CD4-positive, alpha-beta memory T cell (primary cell): Measurements from ENCODE around the gene FBXL16. TPM values are rescaled to one million over a fixed set of nuclear protein-coding genes. Genes with fewer than 3 reads are reported as not detected.

Source experiments
- CTCF ChIA-PET: fragments of 350-600 bp; sonication (Branson Sonifier 250); formaldehyde crosslinking; loops from one replicate; lab custom pipeline; 2021; ENCODE audit warnings: inconsistent platforms; ENCODE audit not compliant: partially characterized antibody; lab: Charles Lee
- POLR2A ChIA-PET: fragments of 350-600 bp; sonication (Branson Sonifier 250); formaldehyde crosslinking; loops from one replicate; lab custom pipeline; 2021; ENCODE audit not compliant: partially characterized antibody; lab: Charles Lee
- DNase-seq, 5 donors: peaks; one replicate each; pipeline versions ENCODE4 v3.0.0 to v3.0.0-alpha.2; 2020 to 2022; ENCODE audit warnings: mixed read lengths in 1 of 5
- H3K27ac ChIP-seq: one replicate; pipeline ENCODE4 v1.7.0; 2013; ENCODE audit warnings: low read depth, low read length
- H3K27me3 ChIP-seq: 2 replicates; pipeline ENCODE4 v1.7.0; 2013; ENCODE audit warnings: mild to moderate bottlenecking, low read length, moderate library complexity; ENCODE audit not compliant: insufficient read depth
- H3K36me3 ChIP-seq: 2 replicates; pipeline ENCODE4 v1.7.0; 2013; ENCODE audit warnings: mild to moderate bottlenecking, low read length, moderate library complexity; ENCODE audit not compliant: insufficient read depth
- H3K4me1 ChIP-seq: 2 replicates; pipeline ENCODE4 v1.7.0; 2013; ENCODE audit warnings: mild to moderate bottlenecking, low read length, moderate library complexity; ENCODE audit not compliant: insufficient read depth
- H3K4me3 ChIP-seq, 2 donors: one replicate each; pipeline ENCODE4 v1.7.0; 2013; ENCODE audit warnings: low read length in 2 of 2, mild to moderate bottlenecking in 1 of 2
- H3K9me3 ChIP-seq, 2 donors: one replicate each; pipeline ENCODE4 v1.7.0; 2013; ENCODE audit warnings: low read length in 2 of 2, control low read depth in 1 of 2; ENCODE audit not compliant: control insufficient read depth in 1 of 2
- H3K27ac Mint-ChIP-seq, 7 donors: one replicate each; pipeline ENCODE4 v1.8.0; 2020 to 2021; ENCODE audit warnings: mixed read lengths in 7 of 7, mild to moderate bottlenecking in 6 of 7, inconsistent platforms in 3 of 7, moderate library complexity in 3 of 7
- H3K27me3 Mint-ChIP-seq, 2 donors: one replicate each; pipeline ENCODE4 v1.8.0; 2020 to 2021; ENCODE audit warnings: mixed read lengths in 2 of 2
- H3K36me3 Mint-ChIP-seq, 2 donors: one replicate each; pipeline ENCODE4 v1.8.0; 2020 to 2021; ENCODE audit warnings: mixed read lengths in 2 of 2, inconsistent platforms in 1 of 2, mild to moderate bottlenecking in 1 of 2
- H3K4me1 Mint-ChIP-seq, 4 donors: one replicate each; pipeline ENCODE4 v1.8.0; 2020 to 2021; ENCODE audit warnings: mixed read lengths in 4 of 4, mild to moderate bottlenecking in 1 of 4
- H3K4me3 Mint-ChIP-seq, 8 donors: one replicate each; pipeline ENCODE4 v1.8.0; 2020 to 2021; ENCODE audit warnings: mixed read lengths in 8 of 8, mild to moderate bottlenecking in 7 of 8, moderate library complexity in 6 of 8, inconsistent platforms in 3 of 8
- H3K9me3 Mint-ChIP-seq, 8 donors: one replicate each; pipeline ENCODE4 v1.8.0; 2020 to 2021; ENCODE audit warnings: mixed read lengths in 8 of 8, mild to moderate bottlenecking in 5 of 8, inconsistent platforms in 3 of 8, moderate library complexity in 1 of 8
- intact Hi-C: fragments of 100-400 bp; cut with micrococcal nuclease; formaldehyde crosslinking; loops from one replicate; pipeline ENCODE4 v1.15.1; 2023
- polyA plus RNA-seq, 2 donors: library from polyadenylated mRNA; unstranded; fragments of 300-500 nt; fragmentation: Illumina TruSeq; gene quantifications; one replicate each; pipeline ENCODE4 v1.2.3, GENCODE V29; 2021
- total RNA-seq, 2 experiments: library from RNA; stranded (reverse); gene quantifications; one replicate each; pipeline ENCODE4 v1.2.3, GENCODE V29; 2021

Gene FBXL16
- total and polyA plus RNA-seq, 4 experiments from 2014 or later = 9.3 to 59.5 (median 48.5) TPM

DNA sequence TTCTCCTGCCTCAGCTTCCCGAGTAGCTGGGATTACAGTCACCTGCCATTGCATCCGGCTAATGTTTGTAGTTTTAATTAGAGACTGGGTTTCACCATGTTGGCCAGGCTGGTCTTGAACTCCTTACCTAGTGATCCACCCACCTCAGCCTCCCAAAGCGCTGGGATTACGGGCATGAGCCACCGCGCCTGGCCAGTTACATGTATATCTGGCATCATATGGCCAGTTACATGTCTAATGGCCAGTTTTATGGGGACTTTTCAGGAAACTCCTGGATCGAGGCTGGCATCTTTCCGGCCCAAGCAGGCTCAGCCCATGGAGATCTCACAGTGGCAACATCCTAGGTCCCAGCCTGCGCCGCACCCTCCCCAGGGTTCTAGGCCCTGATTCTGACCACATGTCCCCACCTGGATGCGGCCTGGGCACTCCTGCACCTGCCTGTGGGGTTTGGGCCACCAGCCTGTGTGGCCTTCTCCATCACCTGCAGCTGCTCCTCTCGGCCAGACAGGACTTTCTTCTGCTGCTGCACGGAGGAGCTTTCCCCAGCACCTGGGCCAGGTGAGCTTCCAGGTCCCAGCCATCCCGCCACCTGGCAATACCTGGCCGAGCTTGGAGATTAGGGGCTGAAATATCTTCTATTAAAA is 36.5 kb upstream of the FBXL16 start:
- CTCF ChIA-PET = interaction anchor here (1.0 to 4.3 kb wide), 3 partner anchors 21 to 30 kb away, joined by 4 to 27 read pairs (median 19); partner anchors contain the start of gene ANTKMT
- no peak for DNase-seq
- Mint-ChIP-seq H3K36me3 (peaks cover 3 to 7% of the 10 kb centered on the region in 2 donors), H3K27ac (peak overlapping the region in 2 of 7 donors; percentile 60 to 80), H3K4me3 (peak overlapping the region in 7 of 8 donors; percentile 43 to 80 (median 64)), H3K27me3 (no peaks in the 10 kb centered on the region), H3K9me3 (no peaks in the 10 kb centered on the region), H3K4me1 (peaks cover 0 to 11% (median 1%) of the 10 kb centered on the region in 4 donors)
- no peaks in the 10 kb centered on the region for H3K9me3 ChIP-seq
- no peak overlapping the region for H3K4me3 ChIP-seq
- H3K27ac ChIP-seq = no peak overlapping the region
- peaks cover 10% of the 10 kb centered on the region for H3K4me1 ChIP-seq
- intact Hi-C loops = loop anchor here (1.0 to 2.0 kb wide), 3 partner anchors 15 to 47 kb away; partner anchors contain the start of genes CCDC78, CHTF18, HAGHL and RPUSD1
- H3K27me3 ChIP-seq = no peaks in the 10 kb centered on the region
- peaks cover 3% of the 10 kb centered on the region for H3K36me3 ChIP-seq
- POLR2A ChIA-PET = interaction anchor here (1.0 to 2.2 kb wide), 5 partner anchors 14 to 46 kb away, joined by 3 to 13 read pairs (median 8); partner anchors contain the start of genes CHTF18, METRN and RPUSD1

DNA sequence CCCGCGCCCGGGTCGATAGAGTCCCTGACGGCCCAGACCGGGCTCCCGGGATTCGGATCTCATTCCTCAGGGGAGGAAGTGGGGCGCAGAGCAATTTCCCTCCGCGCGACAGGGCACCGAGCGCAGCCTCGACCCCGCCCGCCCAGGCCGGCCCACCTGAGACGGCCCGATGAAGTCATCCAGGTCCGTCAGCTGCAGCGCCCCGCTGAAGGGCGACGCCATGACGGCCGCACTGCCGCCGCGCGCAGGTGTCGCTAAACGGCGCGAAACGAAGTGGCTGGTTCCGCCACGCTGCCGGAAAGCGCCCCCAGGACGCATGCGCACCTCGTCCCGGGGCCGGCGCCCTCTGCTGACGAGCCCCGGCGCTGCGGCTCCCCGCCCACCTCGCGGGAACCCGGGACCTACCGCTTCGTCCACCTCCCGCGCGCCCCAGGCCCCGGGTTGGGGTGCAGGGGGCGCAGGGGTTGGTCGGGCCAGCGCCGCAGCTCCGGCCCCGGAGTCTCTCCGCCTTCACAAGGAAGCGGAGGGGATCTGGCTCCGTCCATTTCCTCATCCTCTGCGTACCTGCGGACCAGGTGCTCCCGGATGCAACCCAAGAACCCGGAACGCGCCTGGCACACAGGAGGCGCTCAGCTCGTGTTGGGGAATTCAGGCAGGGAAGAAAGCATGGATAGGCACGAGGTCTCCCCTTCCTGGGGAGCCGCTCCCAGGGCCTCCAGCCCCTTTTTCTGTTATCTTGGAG is 35.3 kb upstream of the FBXL16 start, which contains the start of gene CIAO3:
Gene CIAO3 (minus strand): TSS at position 234 of the 742 bp plus-strand sequence. CDS start 12 bp downstream, at position 222.
- Histone ChIP-seq H3K4me3 (peak within 1 kb of the TSS; percentile 28 to 73), H3K4me1 (peaks cover 10% of the 10 kb centered on the region), H3K27me3 (no peaks in the 10 kb centered on the region), H3K9me3 (no peaks in the 10 kb centered on the region), H3K27ac (peak within 1 kb of the TSS; percentile 85), H3K36me3 (peaks cover 13% of the 10 kb centered on the region)
- Mint-ChIP-seq H3K4me3 (peak within 1 kb of the TSS; percentile 72 to 88 (median 78)), H3K27ac (peak within 1 kb of the TSS in 6 of 7 donors; percentile 56 to 80 (median 62)), H3K36me3 (peaks cover 3 to 8% of the 10 kb centered on the region in 2 donors), H3K27me3 (no peaks in the 10 kb centered on the region), H3K4me1 (peaks cover 0 to 11% (median 1%) of the 10 kb centered on the region in 4 donors), H3K9me3 (no peaks in the 10 kb centered on the region)
- POLR2A ChIA-PET = interaction anchor here (0.7 to 2.2 kb wide), 11 partner anchors 10 to 241 kb away, joined by 3 to 21 read pairs (median 7); partner anchors contain the start of genes ANTKMT, CCDC78, CHTF18 and METRN
- intact Hi-C loops = loop anchor here (1.0 to 2.0 kb wide), 3 partner anchors 14 to 48 kb away; partner anchors contain the start of genes CCDC78, CHTF18, HAGHL and RPUSD1
- peak; percentile 90 to 95 (median 91) for DNase-seq
- CTCF ChIA-PET = interaction anchor here (1.0 to 4.3 kb wide), 6 partner anchors 20 to 30 kb away, joined by 3 to 27 read pairs (median 7); partner anchors contain the start of genes ANTKMT and METRN

- H3K36me3 ChIP-seq = peaks cover 19% of the 10 kb centered on the region
- H3K4me1 ChIP-seq = peaks cover 10% of the 10 kb centered on the region
- H3K27me3 ChIP-seq = no peaks in the 10 kb centered on the region
- POLR2A ChIA-PET = interaction anchor here (0.6 to 2.2 kb wide), 8 partner anchors 10 to 45 kb away, joined by 3 to 21 read pairs (median 8); partner anchors contain the start of genes ANTKMT, CCDC78, HAGHL and METRN
- H3K4me3 Mint-ChIP-seq = peak overlapping the region; percentile 69 to 88 (median 76)
- peak overlapping the region in 1 of 2 donors; percentile 73 for H3K4me3 ChIP-seq
- no peak for DNase-seq
- peak overlapping the region; percentile 85 for H3K27ac ChIP-seq
- H3K9me3 Mint-ChIP-seq = no peaks in the 10 kb centered on the region
- no peaks in the 10 kb centered on the region for H3K9me3 ChIP-seq
- H3K27me3 Mint-ChIP-seq = no peaks in the 10 kb centered on the region
- CTCF ChIA-PET = interaction anchor here (1.0 to 4.3 kb wide), 5 partner anchors 19 to 30 kb away, joined by 3 to 27 read pairs (median 7); partner anchors contain the start of genes ANTKMT and METRN
- H3K4me1 Mint-ChIP-seq = peaks cover 0 to 12% (median 1%) of the 10 kb centered on the region in 4 donors
- H3K36me3 Mint-ChIP-seq = peaks cover 3 to 10% of the 10 kb centered on the region in 2 donors
- intact Hi-C loops = loop anchor here (2.0 kb wide), 2 partner anchors 14 to 48 kb away; partner anchors contain the start of genes CCDC78, CHTF18, HAGHL and RPUSD1
- peak overlapping the region in 4 of 7 donors; percentile 47 to 68 (median 58) for H3K27ac Mint-ChIP-seq
These were observed 34.8 kb upstream of the FBXL16 start for GRCh38 chr16:740459-740763.

GRCh38 chr16:739560-740458 is 34.2 kb upstream of the FBXL16 start:
- Histone ChIP-seq H3K4me3 (peak overlapping the region in 1 of 2 donors; percentile 73), H3K9me3 (no peaks in the 10 kb centered on the region), H3K36me3 (peaks cover 24% of the 10 kb centered on the region), H3K27ac (peak overlapping the region; percentile 85), H3K27me3 (no peaks in the 10 kb centered on the region), H3K4me1 (peaks cover 10% of the 10 kb centered on the region)
- Mint-ChIP-seq H3K27ac (peak overlapping the region in 4 of 7 donors; percentile 7 to 60 (median 26)), H3K27me3 (no peaks in the 10 kb centered on the region), H3K4me3 (peak overlapping the region; percentile 53 to 88 (median 66)), H3K9me3 (no peaks in the 10 kb centered on the region), H3K4me1 (peaks cover 0 to 15% (median 1%) of the 10 kb centered on the region in 4 donors), H3K36me3 (peaks cover 3 to 14% of the 10 kb centered on the region in 2 donors)
- DNase-seq = no peak
- ChIA-PET CTCF (interaction anchor here (1.0 to 4.3 kb wide), 6 partner anchors 19 to 29 kb away, joined by 3 to 27 read pairs (median 7); partner anchors contain the start of genes ANTKMT and METRN), POLR2A (interaction anchor here (0.6 to 2.2 kb wide), 7 partner anchors 12 to 46 kb away, joined by 3 to 21 read pairs (median 9); partner anchors contain the start of genes ANTKMT, CCDC78, HAGHL and METRN)
- intact Hi-C loops = loop anchor here (2.0 kb wide), 2 partner anchors 13 to 49 kb away; partner anchors contain the start of genes CCDC78, CHTF18, HAGHL and RPUSD1

GRCh38 chr16:736936-737481 is 31.4 kb upstream of the FBXL16 start:
- peaks cover 38% of the 10 kb centered on the region for H3K36me3 ChIP-seq
- H3K27me3 Mint-ChIP-seq = no peaks in the 10 kb centered on the region
- H3K36me3 Mint-ChIP-seq = peaks cover 3 to 20% of the 10 kb centered on the region in 2 donors
- no peak overlapping the region for H3K4me3 Mint-ChIP-seq
- H3K27ac ChIP-seq = no peak overlapping the region
- H3K4me1 ChIP-seq = peaks cover 10% of the 10 kb centered on the region
- DNase-seq = no peak
- ChIA-PET POLR2A (interaction anchor here (0.8 to 3.5 kb wide), 4 partner anchors 9 to 50 kb away, joined by 3 to 15 read pairs (median 5); partner anchors contain the start of genes CCDC78, HAGHL and METRN), CTCF (interaction anchor here (0.6 to 2.1 kb wide), 6 partner anchors 17 to 27 kb away, joined by 3 to 14 read pairs (median 3); partner anchors contain the start of gene METRN)
- H3K27ac Mint-ChIP-seq = no peak overlapping the region
- H3K9me3 ChIP-seq = no peaks in the 10 kb centered on the region
- no peaks in the 10 kb centered on the region for H3K27me3 ChIP-seq
- intact Hi-C loops = no loop called here
- H3K9me3 Mint-ChIP-seq = no peaks in the 10 kb centered on the region
- no peak overlapping the region for H3K4me3 ChIP-seq
- H3K4me1 Mint-ChIP-seq = peaks cover 0 to 15% (median 1%) of the 10 kb centered on the region in 4 donors
